Esophagus squamous epithelium (tissue), 4 donors: Measurements from ENCODE around the gene JPH3.

Experiments
- POLR2A ChIP-seq, 4 donors: fragments of 450-650 bp; IDR thresholded peaks; one replicate each; pipeline ENCODE4 v1.6.1; 2017; ENCODE audit warnings: antibody characterized with exemption in 4 of 4, mild to moderate bottlenecking in 4 of 4, moderate library complexity in 3 of 4
- TF ChIP-seq, protein P1 (sequence below), 6 experiments: fragments of 450-650 bp in 4 of 6; fragments of 200-600 bp in 2 of 6; sonication (generic) in 2 of 6; IDR thresholded peaks; one replicate each; pipeline ENCODE4 v1.5.1; 2016 to 2019; ENCODE audit warnings: antibody characterized with exemption in 6 of 6, mild to moderate bottlenecking in 4 of 6, moderate library complexity in 4 of 6

DNA sequence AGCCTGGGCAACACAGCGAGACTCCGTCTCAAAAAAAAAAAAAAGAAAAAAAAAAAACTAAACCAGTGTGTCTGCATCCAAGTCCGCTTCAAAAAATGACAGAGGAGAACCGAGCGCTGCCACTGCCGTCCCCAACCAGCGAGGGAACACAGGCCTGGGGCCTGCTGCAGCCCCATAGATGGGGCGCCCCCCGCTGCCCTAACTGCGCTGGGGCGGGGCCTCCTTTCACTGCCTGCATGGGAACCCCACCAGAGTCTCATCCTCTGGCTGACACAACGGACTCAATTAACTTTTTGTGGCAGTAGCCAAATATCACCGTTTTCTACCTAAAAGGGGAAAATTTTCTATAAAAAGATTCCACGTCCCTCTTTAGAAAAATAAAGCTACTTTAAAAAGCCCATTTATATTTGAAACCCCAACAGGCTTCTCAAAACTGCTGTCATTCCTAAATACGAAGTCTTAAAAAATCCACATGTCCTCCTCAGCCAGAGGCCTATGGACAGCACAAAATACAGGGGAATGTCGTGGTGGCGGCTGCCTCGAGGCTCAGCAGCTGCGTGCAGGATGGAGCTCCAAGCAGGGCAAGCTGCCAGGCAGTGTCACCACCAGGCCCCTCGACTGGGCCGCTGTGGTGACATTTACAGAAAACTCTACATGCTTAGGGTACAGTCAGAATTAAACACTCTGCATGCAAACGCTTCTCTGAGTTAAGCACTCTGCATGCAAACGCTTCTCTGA, 133.1 kb downstream of the JPH3 start:
- TF ChIP-seq, protein P1, sequence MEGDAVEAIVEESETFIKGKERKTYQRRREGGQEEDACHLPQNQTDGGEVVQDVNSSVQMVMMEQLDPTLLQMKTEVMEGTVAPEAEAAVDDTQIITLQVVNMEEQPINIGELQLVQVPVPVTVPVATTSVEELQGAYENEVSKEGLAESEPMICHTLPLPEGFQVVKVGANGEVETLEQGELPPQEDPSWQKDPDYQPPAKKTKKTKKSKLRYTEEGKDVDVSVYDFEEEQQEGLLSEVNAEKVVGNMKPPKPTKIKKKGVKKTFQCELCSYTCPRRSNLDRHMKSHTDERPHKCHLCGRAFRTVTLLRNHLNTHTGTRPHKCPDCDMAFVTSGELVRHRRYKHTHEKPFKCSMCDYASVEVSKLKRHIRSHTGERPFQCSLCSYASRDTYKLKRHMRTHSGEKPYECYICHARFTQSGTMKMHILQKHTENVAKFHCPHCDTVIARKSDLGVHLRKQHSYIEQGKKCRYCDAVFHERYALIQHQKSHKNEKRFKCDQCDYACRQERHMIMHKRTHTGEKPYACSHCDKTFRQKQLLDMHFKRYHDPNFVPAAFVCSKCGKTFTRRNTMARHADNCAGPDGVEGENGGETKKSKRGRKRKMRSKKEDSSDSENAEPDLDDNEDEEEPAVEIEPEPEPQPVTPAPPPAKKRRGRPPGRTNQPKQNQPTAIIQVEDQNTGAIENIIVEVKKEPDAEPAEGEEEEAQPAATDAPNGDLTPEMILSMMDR (IDR thresholded peaks at IDR 0.05) = no peak
- TF ChIP-seq POLR2A (IDR thresholded peaks at IDR 0.05) = no peak
